ENCODE results near the gene TEAD2. TPM values are rescaled to one million over a fixed set of nuclear protein-coding genes. Genes with fewer than 3 reads are reported as not detected.
"Not testable (repeated sequence)": the region's sequence is repeated elsewhere in the genome, so short reads cannot be mapped to it uniquely, and the experiment has no call there.

The TEAD2 gene
- total RNA-seq, 1 experiment from 2014 or later = 121 TPM

- CTCF ChIA-PET = no interaction called here
- intact Hi-C loops (cut with micrococcal nuclease; ENCODE audit: unreplicated experiment) = no loop called here
- H3K4me3 ChIP-seq (ENCODE audit: low read depth, low read length, poor library complexity, severe bottlenecking) = no peak overlapping the region
Observed at GRCh38 chr19:49378512-49378911, 16.3 kb upstream of the TEAD2 start.

DNA sequence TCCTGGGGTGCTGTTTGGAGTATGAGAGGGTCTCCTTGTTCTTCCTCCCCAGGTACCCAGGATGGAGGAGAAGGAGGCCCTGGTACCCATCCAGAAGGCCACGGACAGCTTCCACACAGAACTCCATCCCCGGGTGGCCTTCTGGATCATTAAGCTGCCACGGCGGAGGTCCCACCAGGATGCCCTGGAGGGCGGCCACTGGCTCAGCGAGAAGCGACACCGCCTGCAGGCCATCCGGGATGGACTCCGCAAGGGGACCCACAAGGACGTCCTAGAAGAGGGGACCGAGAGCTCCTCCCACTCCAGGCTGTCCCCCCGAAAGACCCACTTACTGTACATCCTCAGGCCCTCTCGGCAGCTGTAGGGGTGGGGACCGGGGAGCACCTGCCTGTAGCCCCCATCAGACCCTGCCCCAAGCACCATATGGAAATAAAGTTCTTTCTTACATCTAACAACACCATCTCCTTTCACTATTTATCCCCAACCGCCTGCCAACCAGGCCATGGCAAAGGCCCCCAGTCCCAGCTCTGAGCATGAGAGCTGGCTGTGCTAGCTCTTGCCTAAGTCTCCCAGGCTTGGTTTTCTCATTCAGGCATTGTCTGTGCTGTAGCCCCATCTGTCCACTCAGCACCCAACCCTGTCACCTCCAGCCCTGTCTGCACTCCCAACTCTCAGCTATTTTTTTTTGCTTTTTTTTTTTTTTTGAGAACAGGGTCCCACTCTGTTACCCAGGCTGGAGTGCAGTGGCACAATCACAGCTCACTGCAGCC, 12.6 kb upstream of the TEAD2 start:
- no peak overlapping the region for H3K4me3 ChIP-seq (ENCODE audit: low read depth, low read length, poor library complexity, severe bottlenecking)
- H3K27me3 ChIP-seq (replicated peaks; ENCODE audit: insufficient read depth, low read depth, low read length, poor library complexity) = no peaks in the 10 kb centered on the region
- intact Hi-C loops (cut with micrococcal nuclease; ENCODE audit: unreplicated experiment) = no loop called here
- no peaks in the 10 kb centered on the region for H3K4me1 ChIP-seq (ENCODE audit: insufficient read depth, low read length, poor library complexity, severe bottlenecking)
- no TSS peak for BruUV-seq (replicated peaks)
- H3K9me3 ChIP-seq (ENCODE audit: low read depth, low read length, poor library complexity, severe bottlenecking) = peaks cover 5% of the 10 kb centered on the region
- ChIA-PET POLR2A (ENCODE audit: low non-redundant PET) (interaction anchor here (0.6 kb wide), 1 partner anchor 277 kb away, joined by 3 read pairs; no protein-coding TSS in a partner anchor), CTCF (no interaction called here)
- no peak for TF ChIP-seq EZH2 (IDR thresholded peaks at IDR 0.05; ENCODE audit: borderline replicate concordance, low read depth, low read length, poor library complexity, severe bottlenecking)
- TF ChIP-seq, protein P1, sequence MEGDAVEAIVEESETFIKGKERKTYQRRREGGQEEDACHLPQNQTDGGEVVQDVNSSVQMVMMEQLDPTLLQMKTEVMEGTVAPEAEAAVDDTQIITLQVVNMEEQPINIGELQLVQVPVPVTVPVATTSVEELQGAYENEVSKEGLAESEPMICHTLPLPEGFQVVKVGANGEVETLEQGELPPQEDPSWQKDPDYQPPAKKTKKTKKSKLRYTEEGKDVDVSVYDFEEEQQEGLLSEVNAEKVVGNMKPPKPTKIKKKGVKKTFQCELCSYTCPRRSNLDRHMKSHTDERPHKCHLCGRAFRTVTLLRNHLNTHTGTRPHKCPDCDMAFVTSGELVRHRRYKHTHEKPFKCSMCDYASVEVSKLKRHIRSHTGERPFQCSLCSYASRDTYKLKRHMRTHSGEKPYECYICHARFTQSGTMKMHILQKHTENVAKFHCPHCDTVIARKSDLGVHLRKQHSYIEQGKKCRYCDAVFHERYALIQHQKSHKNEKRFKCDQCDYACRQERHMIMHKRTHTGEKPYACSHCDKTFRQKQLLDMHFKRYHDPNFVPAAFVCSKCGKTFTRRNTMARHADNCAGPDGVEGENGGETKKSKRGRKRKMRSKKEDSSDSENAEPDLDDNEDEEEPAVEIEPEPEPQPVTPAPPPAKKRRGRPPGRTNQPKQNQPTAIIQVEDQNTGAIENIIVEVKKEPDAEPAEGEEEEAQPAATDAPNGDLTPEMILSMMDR (conservative IDR thresholded peaks at IDR 0.05; ENCODE audit: low read depth, low read length) = no peak
- no peaks in the 10 kb centered on the region for H3K36me3 ChIP-seq (ENCODE audit: insufficient read depth, low read length, poor library complexity, severe bottlenecking)
- no peak for DNase-seq (ENCODE audit: low spot score)
- H3K27ac ChIP-seq (ENCODE audit: low read depth, low read length, poor library complexity, severe bottlenecking) = no peak overlapping the region

More at GRCh38 chr19:49378512-49378911, 16.3 kb upstream of the TEAD2 start:
- no peak for TF ChIP-seq EZH2 (IDR thresholded peaks at IDR 0.05; ENCODE audit: borderline replicate concordance, low read depth, low read length, poor library complexity, severe bottlenecking)
- TF ChIP-seq, protein P1 (conservative IDR thresholded peaks at IDR 0.05; ENCODE audit: low read depth, low read length) = no peak
- DNase-seq (ENCODE audit: low spot score) = no peak
- BruUV-seq (replicated peaks) = no TSS peak
- Histone ChIP-seq H3K36me3 (ENCODE audit: insufficient read depth, low read length, poor library complexity, severe bottlenecking) (no peaks in the 10 kb centered on the region), H3K4me1 (ENCODE audit: insufficient read depth, low read length, poor library complexity, severe bottlenecking) (no peaks in the 10 kb centered on the region), H3K27me3 (replicated peaks; ENCODE audit: insufficient read depth, low read depth, low read length, poor library complexity) (no peaks in the 10 kb centered on the region), H3K9me3 (ENCODE audit: low read depth, low read length, poor library complexity, severe bottlenecking) (peaks cover 10% of the 10 kb centered on the region), H3K27ac (ENCODE audit: low read depth, low read length, poor library complexity, severe bottlenecking) (no peak overlapping the region)
- POLR2A ChIA-PET (ENCODE audit: low non-redundant PET) = no interaction called here

GRCh38 chr19:49373174-49373573, 11.0 kb upstream of the TEAD2 start:
- POLR2A ChIA-PET (ENCODE audit: low non-redundant PET); BruUV-seq (replicated peaks); intact Hi-C loops (cut with micrococcal nuclease; ENCODE audit: unreplicated experiment): not testable (repeated sequence)

DNA sequence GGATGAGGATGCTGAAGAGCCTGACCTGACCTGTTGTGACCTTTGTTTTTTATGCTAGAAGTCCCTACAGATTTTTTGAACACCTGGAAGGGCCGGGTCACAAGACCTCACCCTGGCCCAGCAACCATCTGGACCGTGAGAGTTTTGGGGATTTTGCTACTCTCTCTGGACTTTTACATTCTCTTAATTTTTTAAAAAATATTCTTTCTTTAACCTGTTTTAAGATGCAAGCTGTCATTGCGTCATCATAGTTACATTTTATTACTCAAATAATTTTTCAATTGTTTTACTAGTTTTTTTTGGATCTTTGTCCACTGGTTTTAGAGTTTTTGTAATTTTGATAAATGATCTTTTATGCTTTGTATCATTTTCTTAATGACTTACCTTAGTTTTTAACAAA, 9.0 kb upstream of the TEAD2 start:
- POLR2A ChIA-PET (ENCODE audit: low non-redundant PET) = no interaction called here
- no peak overlapping the region for H3K4me3 ChIP-seq (ENCODE audit: low read depth, low read length, poor library complexity, severe bottlenecking)
- H3K4me1 ChIP-seq (ENCODE audit: insufficient read depth, low read length, poor library complexity, severe bottlenecking) = no peaks in the 10 kb centered on the region
- BruUV-seq (replicated peaks) = no TSS peak
- H3K27ac ChIP-seq (ENCODE audit: low read depth, low read length, poor library complexity, severe bottlenecking) = no peak overlapping the region
- CTCF ChIA-PET = no interaction called here
- TF ChIP-seq, protein P1 (conservative IDR thresholded peaks at IDR 0.05; ENCODE audit: low read depth, low read length) = no peak
- TF ChIP-seq EZH2 (IDR thresholded peaks at IDR 0.05; ENCODE audit: borderline replicate concordance, low read depth, low read length, poor library complexity, severe bottlenecking) = no peak
- H3K27me3 ChIP-seq (replicated peaks; ENCODE audit: insufficient read depth, low read depth, low read length, poor library complexity) = no peaks in the 10 kb centered on the region
- DNase-seq (ENCODE audit: low spot score) = no peak
- intact Hi-C loops (cut with micrococcal nuclease; ENCODE audit: unreplicated experiment) = no loop called here
- no peaks in the 10 kb centered on the region for H3K36me3 ChIP-seq (ENCODE audit: insufficient read depth, low read length, poor library complexity, severe bottlenecking)
- peaks cover 19% of the 10 kb centered on the region for H3K9me3 ChIP-seq (ENCODE audit: low read depth, low read length, poor library complexity, severe bottlenecking)

More at GRCh38 chr19:49373174-49373573, 11.0 kb upstream of the TEAD2 start:
- H3K27me3 ChIP-seq (replicated peaks; ENCODE audit: insufficient read depth, low read depth, low read length, poor library complexity); H3K4me1 ChIP-seq (ENCODE audit: insufficient read depth, low read length, poor library complexity, severe bottlenecking); H3K27ac ChIP-seq (ENCODE audit: low read depth, low read length, poor library complexity, severe bottlenecking); H3K4me3 ChIP-seq (ENCODE audit: low read depth, low read length, poor library complexity, severe bottlenecking); DNase-seq (ENCODE audit: low spot score); H3K36me3 ChIP-seq (ENCODE audit: insufficient read depth, low read length, poor library complexity, severe bottlenecking); CTCF ChIA-PET: not testable (repeated sequence)
- H3K9me3 ChIP-seq (ENCODE audit: low read depth, low read length, poor library complexity, severe bottlenecking) = peaks cover 19% of the 10 kb centered on the region
